Endometrial microvascular endothelial cells (primary cell): ENCODE measurements around the gene PRRG1. TPM values are rescaled to one million over a fixed set of nuclear protein-coding genes. Genes with fewer than 3 reads are reported as not detected.
"Not testable (repeated sequence)": the region's sequence is repeated elsewhere in the genome, so short reads cannot be mapped to it uniquely, and the experiment has no call there.

ENCODE experiments used
- in situ Hi-C: cut with HindIII; loops from 2 replicates; pipeline ENCODE4 v1.10.0; 2017; ENCODE audit warnings: low sequenced_read_pairs, low pct_unique_long_range_greater_than_20kb; ENCODE audit errors: inconsistent ontology term
- total RNA-seq: library from RNA; depleted of rRNA; stranded (reverse); fragments of >200 nt; gene quantifications from one replicate; pipeline ENCODE4 v1.2.3, GENCODE V29; 2015; ENCODE audit errors: inconsistent ontology term

The PRRG1 gene
- total RNA-seq, 1 donor from 2014 or later, result 22.1 TPM

DNA sequence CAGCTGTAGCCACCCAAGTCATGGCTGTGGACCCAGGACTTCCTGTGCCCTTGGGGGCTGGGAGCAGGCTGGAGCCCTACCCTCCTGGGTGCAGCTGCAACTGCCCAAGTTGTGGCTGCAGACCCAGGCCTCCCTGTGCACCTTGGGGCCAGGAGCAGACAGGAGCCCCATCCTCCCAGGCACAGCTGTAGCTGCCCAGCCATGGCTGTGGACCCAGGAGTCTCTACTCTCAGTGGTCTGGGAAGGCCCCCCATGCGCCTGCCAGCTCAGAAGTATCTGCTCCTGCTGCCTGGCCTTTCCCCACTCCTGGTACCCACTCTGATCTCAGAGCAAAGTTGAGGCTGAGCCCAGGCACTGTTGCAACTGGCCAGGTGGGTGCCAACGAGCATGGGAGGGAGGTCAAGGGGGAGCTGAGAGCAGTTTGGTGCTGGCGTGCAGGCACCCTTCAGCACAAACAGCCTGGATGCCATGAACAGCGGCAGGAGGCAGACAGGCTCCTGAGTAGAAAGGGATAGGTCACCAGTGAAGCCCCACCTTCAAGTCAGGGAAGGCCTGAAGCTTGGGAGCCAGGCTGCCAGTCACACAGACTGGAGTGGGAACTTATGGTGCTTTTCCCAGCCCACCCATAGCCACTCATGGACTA lies 21.5 kb downstream of the PRRG1 start:
- in situ Hi-C loops, result no loop called here

DNA sequence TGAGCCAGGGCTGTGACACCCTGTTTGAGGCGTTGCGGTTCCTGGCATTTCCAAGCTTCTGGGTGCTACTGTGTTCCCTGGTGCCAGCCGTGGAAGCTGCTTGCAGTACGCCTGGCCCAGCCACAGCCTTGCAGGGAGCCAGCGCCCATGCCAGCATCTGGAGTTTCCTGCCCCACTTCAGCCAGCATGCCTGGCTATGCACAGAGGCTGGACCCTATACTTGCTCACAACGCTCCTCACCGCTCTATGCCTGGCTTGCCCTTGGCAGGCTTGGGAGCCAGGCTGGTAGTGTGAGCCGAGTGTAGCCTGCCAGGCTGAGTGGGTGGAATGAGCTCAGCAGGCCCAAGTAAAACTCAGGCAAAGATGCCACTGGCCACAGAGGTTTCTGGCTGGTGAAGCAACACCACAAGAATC lies 22.4 kb downstream of the PRRG1 start:
- in situ Hi-C loops, result no loop called here

DNA sequence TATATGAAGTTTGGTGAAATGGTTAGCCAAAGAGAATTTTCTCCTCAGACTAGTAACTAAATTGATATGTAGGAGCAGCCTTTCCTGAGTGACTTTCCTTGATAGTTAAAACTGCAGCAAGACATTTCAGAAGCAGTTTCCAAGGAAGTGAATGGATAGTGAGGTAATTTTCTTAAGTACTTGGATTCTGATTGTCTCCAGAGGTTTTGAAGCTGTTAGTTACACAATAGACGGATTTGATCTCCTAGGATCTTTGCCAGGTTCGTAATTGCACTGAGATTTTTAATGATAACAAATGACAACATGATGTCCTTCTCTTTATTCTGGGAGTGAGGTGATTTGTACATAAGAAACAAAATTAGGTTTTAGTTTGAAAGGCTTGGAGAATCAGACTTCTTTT lies 29.2 kb downstream of the PRRG1 start:
- in situ Hi-C loops, result no loop called here

DNA sequence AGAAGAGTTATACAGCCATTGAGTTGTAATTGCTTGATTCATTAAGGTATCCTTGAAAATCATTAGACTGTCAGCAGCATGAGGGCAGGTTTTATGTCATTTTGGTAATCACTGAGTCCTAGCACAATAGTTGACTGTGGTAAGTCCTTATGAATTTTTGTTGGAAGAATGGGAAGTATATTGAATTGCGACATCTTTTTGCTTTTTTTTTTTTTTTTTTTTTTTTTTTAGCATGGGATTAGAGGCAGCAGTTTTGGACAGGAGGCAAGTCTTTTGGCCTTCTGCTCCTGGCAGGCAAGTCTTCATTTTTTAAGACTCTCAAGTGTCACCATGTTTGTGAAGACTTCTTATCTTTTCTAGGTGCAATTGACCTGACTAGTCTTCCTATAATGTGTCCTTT lies 29.7 kb downstream of the PRRG1 start:
- in situ Hi-C loops, result no loop called here

- in situ Hi-C loops, result no loop called here
These were observed 31.1 kb downstream of the PRRG1 start for GRCh38 chrX:37380256-37380655.

- in situ Hi-C loops, result no loop called here
These were observed 31.8 kb downstream of the PRRG1 start for GRCh38 chrX:37380924-37381323.

GRCh38 chrX:37383313-37383712 lies 34.1 kb downstream of the PRRG1 start:
- in situ Hi-C loops, result no loop called here

- in situ Hi-C loops, result no loop called here
These were observed 39.2 kb downstream of the PRRG1 start for GRCh38 chrX:37388413-37388812.

DNA sequence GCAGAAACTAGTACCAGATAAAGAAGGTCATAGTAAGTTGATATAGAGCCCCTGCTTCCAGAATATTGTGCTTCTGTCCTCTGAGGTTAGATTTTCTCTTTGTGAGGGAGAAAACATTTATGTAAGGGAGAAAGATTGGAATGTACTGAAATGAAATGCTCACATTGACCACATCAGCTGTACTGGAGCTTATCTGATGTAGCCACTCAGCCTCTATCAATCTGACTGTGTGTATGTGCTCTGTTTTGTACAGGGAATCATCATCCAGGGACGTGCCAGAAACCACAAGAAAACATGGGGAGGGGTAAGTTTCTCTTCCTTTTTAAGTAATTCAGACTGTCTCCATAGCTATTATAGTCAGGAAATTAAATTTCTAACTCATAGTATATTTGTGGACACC lies 56.8 kb downstream of the PRRG1 start:
- in situ Hi-C loops, result no loop called here

GRCh38 chrX:37407736-37408135 lies 58.6 kb downstream of the PRRG1 start:
- in situ Hi-C loops, result no loop called here

DNA sequence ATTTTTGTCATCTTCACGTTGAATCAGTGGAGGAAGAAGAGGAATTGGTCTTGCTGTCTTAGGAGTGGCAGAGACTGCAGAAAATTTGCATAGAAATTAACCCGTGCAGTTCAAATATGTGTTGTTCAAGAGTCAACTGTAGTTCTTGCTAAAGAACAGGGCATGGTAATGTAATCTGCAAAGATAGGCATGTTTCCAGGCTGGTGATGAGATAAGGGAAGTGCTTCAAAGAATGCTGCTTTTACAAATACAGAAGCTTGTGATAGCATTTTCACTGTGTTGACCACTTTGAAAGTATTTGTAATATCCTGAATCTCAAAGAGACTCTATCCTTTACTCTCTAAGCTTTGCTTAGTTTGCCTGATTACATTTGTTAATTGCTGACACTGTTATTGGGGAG lies 60.1 kb downstream of the PRRG1 start:
- in situ Hi-C loops, result no loop called here

- in situ Hi-C loops, result no loop called here
These were observed 71.0 kb downstream of the PRRG1 start for GRCh38 chrX:37420185-37420584.

- in situ Hi-C loops, result no loop called here
These were observed 71.6 kb downstream of the PRRG1 start for GRCh38 chrX:37420756-37421155.

DNA sequence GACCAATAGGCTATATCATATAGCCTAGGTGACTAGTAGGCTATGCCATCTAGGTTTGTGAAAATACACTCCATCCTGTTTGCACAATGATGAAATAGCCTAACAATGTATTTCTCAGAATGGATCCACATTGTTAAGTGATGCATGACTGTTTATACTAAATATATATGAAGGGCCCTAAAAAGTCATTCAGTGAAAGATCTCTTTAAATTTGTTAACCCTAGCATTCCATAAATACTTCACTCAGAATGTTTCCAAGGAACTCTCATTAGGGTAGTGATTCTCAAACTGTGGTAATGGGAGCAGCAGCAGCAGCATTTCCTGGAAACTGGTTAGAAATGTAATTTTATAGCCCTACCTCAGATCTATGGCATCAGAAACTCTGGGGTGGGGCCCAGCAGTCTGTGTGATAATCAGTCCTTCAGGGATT lies 74.9 kb downstream of the PRRG1 start:
- in situ Hi-C loops, result no loop called here

- in situ Hi-C loops, result no loop called here
These were observed 76.2 kb downstream of the PRRG1 start for GRCh38 chrX:37425370-37425769.

GRCh38 chrX:37428962-37429361 lies 79.8 kb downstream of the PRRG1 start:
- in situ Hi-C loops, result not testable (repeated sequence)

- in situ Hi-C loops, result no loop called here
These were observed 85.2 kb downstream of the PRRG1 start for GRCh38 chrX:37434362-37434761.

- in situ Hi-C loops, result no loop called here
These were observed 88.0 kb downstream of the PRRG1 start for GRCh38 chrX:37437160-37437559.

- in situ Hi-C loops, result no loop called here
These were observed 92.2 kb downstream of the PRRG1 start for GRCh38 chrX:37441377-37441776.

- in situ Hi-C loops, result no loop called here
These were observed 96.0 kb downstream of the PRRG1 start for GRCh38 chrX:37445182-37445581.

DNA sequence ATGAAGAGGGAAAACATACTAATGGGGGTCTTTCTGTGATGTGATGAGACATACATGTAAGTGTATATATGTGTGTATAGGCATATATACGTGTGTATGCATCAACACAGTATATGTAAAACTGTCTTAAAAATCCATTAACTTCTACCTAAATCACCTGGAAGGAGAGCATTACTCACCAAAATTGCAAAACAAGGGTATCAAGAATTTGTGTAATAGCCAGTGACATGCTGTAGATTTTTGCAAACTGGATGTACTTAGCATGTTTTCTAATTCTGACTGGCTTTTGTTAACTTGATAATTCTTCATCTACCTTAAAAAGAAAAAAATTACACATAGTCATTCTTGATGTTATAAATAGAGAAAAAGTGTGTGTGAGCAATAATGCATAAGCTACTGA lies 104.7 kb downstream of the PRRG1 start:
- in situ Hi-C loops, result no loop called here
